K562 (cell line): ENCODE measurements around the gene PAIP2. TPM values are rescaled to one million over a fixed set of nuclear protein-coding genes. Genes with fewer than 3 reads are reported as not detected.

Source experiments
- AFF1 ChIP-seq, 2 experiments: fragments of 450-650 bp; IDR thresholded peaks; 2 replicates each; pipeline ENCODE4 v1.6.1; 2018; ENCODE audit warnings: mild to moderate bottlenecking in 2 of 2, low read depth in 1 of 2; ENCODE audit not compliant: partially characterized antibody in 2 of 2
- CEBPB ChIP-seq: fragments of 450-650 bp; IDR thresholded peaks from 2 replicates; pipeline ENCODE4 v1.6.1; 2016; ENCODE audit warnings: missing genetic modification characterization, missing compliant biosample characterization
- HDAC2 ChIP-seq: fragments of 450-650 bp; IDR thresholded peaks from 2 replicates; pipeline ENCODE4 v1.6.1; 2016; ENCODE audit warnings: mild to moderate bottlenecking
- NCOA1 ChIP-seq: fragments of 450-650 bp; IDR thresholded peaks from 2 replicates; pipeline ENCODE4 v1.6.1; 2016; ENCODE audit warnings: low read depth
- SMAD4 ChIP-seq: fragments of 250-450 bp; sonication (Bioruptor Pico); conservative IDR thresholded peaks from 2 replicates; pipeline ENCODE4 v1.8.0; 2021; ENCODE audit warnings: inconsistent platforms, mild to moderate bottlenecking, moderate library complexity
- THRB ChIP-seq: fragments of 450-650 bp; formaldehyde crosslinking; conservative IDR thresholded peaks from 2 replicates; pipeline ENCODE4 v1.4.0; 2022; ENCODE audit warnings: mild to moderate bottlenecking, missing genetic modification characterization
- USF1 ChIP-seq: sonication (generic); formaldehyde crosslinking; IDR thresholded peaks from 2 replicates; pipeline ENCODE4 v1.9.0; 2022; ENCODE audit warnings: mild to moderate bottlenecking, missing genetic modification reagents
- XRCC5 ChIP-seq: fragments of 200-400 bp; formaldehyde crosslinking; IDR thresholded peaks from 2 replicates; pipeline ENCODE4 v1.6.1; 2017; ENCODE audit warnings: low read depth, mild to moderate bottlenecking, low read length
- ZBTB17 ChIP-seq: fragments of 450-650 bp; formaldehyde crosslinking; IDR thresholded peaks from 2 replicates; pipeline ENCODE4 v1.4.0; 2020; ENCODE audit warnings: mild to moderate bottlenecking
- ZFP91 ChIP-seq: sonication (generic); formaldehyde crosslinking; IDR thresholded peaks from 2 replicates; pipeline ENCODE4 v1.8.0; 2022; ENCODE audit warnings: mild to moderate bottlenecking, missing genetic modification reagents
- ZFX ChIP-seq: sonication (generic); formaldehyde crosslinking; IDR thresholded peaks from 2 replicates; pipeline ENCODE4 v1.8.0; 2022; ENCODE audit warnings: mild to moderate bottlenecking, missing genetic modification reagents, moderate library complexity
- ZMIZ1 ChIP-seq, 2 experiments: fragments of 150-350 bp in 1 of 2; IDR thresholded peaks; 2 replicates each; pipeline ENCODE4 v1.6.1; 2012 to 2016; ENCODE audit warnings: low read depth in 2 of 2, low read length in 2 of 2, mild to moderate bottlenecking in 1 of 2, moderate library complexity in 1 of 2
- ZNF197 ChIP-seq: fragments of 200-800 bp; sonication (Bioruptor generic); IDR thresholded peaks from 2 replicates; pipeline ENCODE4 v1.6.1; 2016; ENCODE audit warnings: low read depth, missing genetic modification characterization, missing compliant biosample characterization
- ZNF23 ChIP-seq: fragments of 250-450 bp; sonication (Bioruptor Pico); IDR thresholded peaks from 2 replicates; pipeline ENCODE4 v1.4.0; 2020; ENCODE audit warnings: mild to moderate bottlenecking
- ZNF431 ChIP-seq: sonication (generic); formaldehyde crosslinking; IDR thresholded peaks from 2 replicates; pipeline ENCODE4 v1.8.0; 2022; ENCODE audit warnings: mild to moderate bottlenecking, missing genetic modification reagents
- polyA plus RNA-seq, 8 experiments: library from polyadenylated mRNA; depleted of rRNA in 4 of 8; stranded (reverse) in 5 of 8; unstranded in 3 of 8; fragments of >200 nt; fragmentation: Nextera tagmentation in 2 of 8; fragmentation: Illumina TruSeq in 1 of 8; extraction: Ambion mirVana in 2 of 8; extraction: Trizol in 1 of 8; gene quantifications; 2 replicates each; pipeline versions ENCODE4 v1.2.1 to v1.2.3, GENCODE V29; 2011 to 2014; ENCODE audit warnings: inconsistent platforms in 1 of 8, missing spikeins in 1 of 8
- total RNA-seq, 7 experiments: library from RNA; depleted of rRNA in 6 of 7; stranded (reverse); fragments of >200 nt in 6 of 7; fragmentation: Illumina TruSeq in 2 of 7; extraction: Trizol in 2 of 7; gene quantifications; 2 replicates each; pipeline versions ENCODE4 v1.2.1 to v1.2.3, GENCODE V29; 2011 to 2021; ENCODE audit warnings: low replicate concordance in 1 of 7

PAIP2 gene
- total and polyA plus RNA-seq, 9 of the 15 experiments (the other 6 are each of a cell fraction or from before 2014, with no cell fraction given), result 78.3 to 187 (median 128) TPM

GRCh38 chr5:139293507-139294373 lies 47.9 kb upstream of the PAIP2 start, which contains the start of gene MATR3 (continued):
- TF ChIP-seq AFF1 (IDR thresholded peaks at IDR 0.05; ENCODE audit: low read depth in 1 of 2, partially characterized antibody in 2 of 2), result no peak
- TF ChIP-seq XRCC5, result peak; percentile 53; the same call in 1 of the 2 replicates
- peak; percentile 22; the same call in 1 of the 2 replicates for TF ChIP-seq NCOA1
- 0 out of 2 replicates have a peak, but pooled peaks have one; percentile 32 for TF ChIP-seq USF1 (CRISPR knock-in tag)
- peak; percentile 37 for TF ChIP-seq ZBTB17
- no peak for TF ChIP-seq THRB
- TF ChIP-seq HDAC2, result no peak; the same call in 1 of the 2 replicates
- no peak for TF ChIP-seq ZFP91 (CRISPR knock-in tag)
- TF ChIP-seq ZNF431, result peak; percentile 61; the same call in 1 of the 2 replicates
- TF ChIP-seq ZMIZ1 (IDR thresholded peaks at IDR 0.05; ENCODE audit: low read depth in 2 of 2, low read length in 2 of 2), result no peak; a peak in 1 of 4 replicates
- TF ChIP-seq ZFX (CRISPR knock-in tag), result peak; percentile 92
- TF ChIP-seq ZNF197 (CRISPR knock-in tag), result peak; percentile 73; the same call in 1 of the 2 replicates
- no peak for TF ChIP-seq CEBPB
- no peak for TF ChIP-seq ZNF23
- TF ChIP-seq SMAD4 (CRISPR knock-in tag), result peak; percentile 69
